ENCODE measurements around the gene ZNF688. TPM values are rescaled to one million over a fixed set of nuclear protein-coding genes. Genes with fewer than 3 reads are reported as not detected.

Gene ZNF688
- total and polyA plus RNA-seq, 2 of the 8 experiments (the other 6 are each of a cell fraction or from before 2014, with no cell fraction given) = 2.7 to 3.5 TPM

- TF ChIP-seq JUN (IDR thresholded peaks at IDR 0.05; ENCODE audit: low read depth, low read length) = no peak
- 0 out of 4 replicates have a peak, but pooled peaks of 1 of the 2 experiments have one; percentile 9 for TF ChIP-seq RAD21 (IDR thresholded peaks at IDR 0.05 in 1 of 2, conservative IDR thresholded peaks at IDR 0.05 in 1 of 2; ENCODE audit: low read depth in 2 of 2, low read length in 2 of 2)
- TF ChIP-seq CBX8 (IDR thresholded peaks at IDR 0.05; ENCODE audit: borderline replicate concordance, low read depth, low read length) = no peak
- peak; percentile 85 for TF ChIP-seq CREB1 (IDR thresholded peaks at IDR 0.05)
- no peak for TF ChIP-seq RXRA (IDR thresholded peaks at IDR 0.05; ENCODE audit: insufficient read depth, low read depth, low read length)
- no peak for TF ChIP-seq SIRT6 (IDR thresholded peaks at IDR 0.05; ENCODE audit: low read length)
- TF ChIP-seq SP4 (IDR thresholded peaks at IDR 0.05; ENCODE audit: low read length) = 0 out of 2 replicates have a peak, but pooled peaks have one; percentile 24
- peak; percentile 54; the same call in 1 of the 2 replicates for TF ChIP-seq CHD2 (IDR thresholded peaks at IDR 0.05; ENCODE audit: low read length)
- TF ChIP-seq JUND (IDR thresholded peaks at IDR 0.05; ENCODE audit: low read length) = no peak
- TF ChIP-seq SP2 (IDR thresholded peaks at IDR 0.05; ENCODE audit: low read length) = no peak
- TF ChIP-seq TAF1 (IDR thresholded peaks at IDR 0.05; ENCODE audit: low read depth, low read length) = peak; percentile 59
- TF ChIP-seq ASH2L (IDR thresholded peaks at IDR 0.05; ENCODE audit: low read length) = peak; percentile 93
- TF ChIP-seq SIN3A (conservative IDR thresholded peaks at IDR 0.05 in 1 of 2, IDR thresholded peaks at IDR 0.05 in 1 of 2; ENCODE audit: low read depth in 1 of 2, low read length in 2 of 2) = peak; percentile 73 to 89; a peak in 2 of 4 replicates
- TF ChIP-seq E2F6 (IDR thresholded peaks at IDR 0.05) = no peak; the same call in 1 of the 2 replicates
- TF ChIP-seq EGR1 (IDR thresholded peaks at IDR 0.05; ENCODE audit: borderline replicate concordance, low read depth, low read length) = no peak; the same call in 1 of the 2 replicates
Observed at GRCh38 chr16:30534368-30535105, 37.0 kb downstream of the ZNF688 start, which contains the start of gene ZNF747 (continued).

Data from H1 (cell line).